SK-MEL-5 (cell line): Measurements from ENCODE around the gene SLC2A10. TPM values are rescaled to one million over a fixed set of nuclear protein-coding genes. Genes with fewer than 3 reads are reported as not detected.
"Not testable (repeated sequence)": the region's sequence is repeated elsewhere in the genome, so short reads cannot be mapped to it uniquely, and the experiment has no call there.

ENCODE experiments used
- DNase-seq: peaks from one replicate; pipeline ENCODE4 v3.0.0-alpha.2; 2016; ENCODE audit warnings: low read depth, low spot score
- in situ Hi-C: cut with HindIII; loops from 2 replicates; pipeline ENCODE4 v1.10.0; 2016; ENCODE audit warnings: low sequenced_read_pairs, high pct_unique_total_duplicates, low pct_unique_long_range_greater_than_20kb
- polyA plus RNA-seq, 2 experiments: library from polyadenylated mRNA; depleted of rRNA; stranded (reverse); fragments of >200 nt; gene quantifications; 2 replicates each; pipeline ENCODE4 v1.2.3, GENCODE V29; 2015
- total RNA-seq: library from RNA; depleted of rRNA; stranded (reverse); fragments of >200 nt; shearing (Covaris generic); gene quantifications from 2 replicates; pipeline ENCODE4 v1.2.3, GENCODE V29; 2014; rRNA removed

SLC2A10 gene
- total RNA-seq = 8.5 and 8.8 TPM in 2 replicates
- 6.4 and 7.0 TPM in 2 replicates for polyA plus RNA-seq (2015; cell fraction: cytosol; rRNA removed)
- polyA plus RNA-seq (2015; cell fraction: nucleus; rRNA removed) = 4.4 and 9.0 TPM in 2 replicates

- in situ Hi-C loops = no loop called here
- DNase-seq = peak; percentile 32
These were observed at the start of gene SLC2A10 for GRCh38 chr20:46709459-46710152. Gene SLC2A10, plus strand, starts transcription at chr20:46709649. Its CDS starts 88 bp downstream, at chr20:46709737.

- DNase-seq = no peak
These were observed 49.0 kb upstream of the SLC2A10 start for GRCh38 chr20:46660487-46660886.

GRCh38 chr20:46661659-46662058, 47.8 kb upstream of the SLC2A10 start:
- no peak for DNase-seq
- in situ Hi-C loops = no loop called here

More at GRCh38 chr20:46660487-46660886, 49.0 kb upstream of the SLC2A10 start:
- in situ Hi-C loops = no loop called here

GRCh38 chr20:46663531-46663930, 45.9 kb upstream of the SLC2A10 start:
- in situ Hi-C loops = no loop called here
- DNase-seq = no peak

GRCh38 chr20:46665602-46666001, 43.8 kb upstream of the SLC2A10 start:
- no peak for DNase-seq
- in situ Hi-C loops = no loop called here

- in situ Hi-C loops = no loop called here
- DNase-seq = no peak
These were observed 43.1 kb upstream of the SLC2A10 start for GRCh38 chr20:46666306-46666705.

GRCh38 chr20:46666818-46667515, 42.5 kb upstream of the SLC2A10 start:
- DNase-seq = no peak
- in situ Hi-C loops = no loop called here

GRCh38 chr20:46670228-46670584, 39.2 kb upstream of the SLC2A10 start:
- DNase-seq = no peak
- in situ Hi-C loops = no loop called here

GRCh38 chr20:46670585-46671584, 38.6 kb upstream of the SLC2A10 start:
- no peak for DNase-seq

GRCh38 chr20:46671866-46672542, 37.4 kb upstream of the SLC2A10 start:
- DNase-seq = no peak
- in situ Hi-C loops = no loop called here

More at GRCh38 chr20:46670585-46671584, 38.6 kb upstream of the SLC2A10 start:
- in situ Hi-C loops = no loop called here

GRCh38 chr20:46672543-46673148, 36.8 kb upstream of the SLC2A10 start:
- in situ Hi-C loops = no loop called here
- DNase-seq = no peak

GRCh38 chr20:46673394-46674252, 35.8 kb upstream of the SLC2A10 start:
- in situ Hi-C loops = no loop called here

GRCh38 chr20:46674253-46675083, 35.0 kb upstream of the SLC2A10 start:
- no peak for DNase-seq
- in situ Hi-C loops = loop anchor here (25.0 kb wide), 1 partner anchor 137 kb away; no protein-coding TSS in a partner anchor

More at GRCh38 chr20:46673394-46674252, 35.8 kb upstream of the SLC2A10 start:
- DNase-seq = no peak

- in situ Hi-C loops = loop anchor here (25.0 kb wide), 1 partner anchor 139 kb away; no protein-coding TSS in a partner anchor
- not testable (repeated sequence) for DNase-seq
These were observed 32.7 kb upstream of the SLC2A10 start for GRCh38 chr20:46676649-46677316.
